A172 (cell line): Measurements from ENCODE around the gene ATAD1. TPM values are rescaled to one million over a fixed set of nuclear protein-coding genes. Genes with fewer than 3 reads are reported as not detected.
"Not testable (repeated sequence)": the region's sequence is repeated elsewhere in the genome, so short reads cannot be mapped to it uniquely, and the experiment has no call there.

Source experiments
- DNase-seq: peaks from one replicate; pipeline ENCODE4 v3.0.0-alpha.2; 2015; ENCODE audit warnings: low spot score
- total RNA-seq: library from RNA; depleted of rRNA; stranded (reverse); fragments of >200 nt; shearing (Covaris generic); gene quantifications from 2 replicates; pipeline ENCODE4 v1.2.3, GENCODE V29; 2014

The ATAD1 gene
- total RNA-seq, 1 experiment from 2014 or later: 62.9 TPM

- DNase-seq: no peak
Measured at GRCh38 chr10:87803831-87804230, 14.2 kb downstream of the ATAD1 start.

GRCh38 chr10:87803328-87803727 lies 14.7 kb downstream of the ATAD1 start:
- no peak for DNase-seq

GRCh38 chr10:87801813-87802435 lies 16.1 kb downstream of the ATAD1 start:
- DNase-seq: not testable (repeated sequence)

- DNase-seq: no peak
Measured at GRCh38 chr10:87799860-87800259, 18.2 kb downstream of the ATAD1 start.

- DNase-seq: no peak
Measured at GRCh38 chr10:87798082-87798481, 19.9 kb downstream of the ATAD1 start.

- no peak for DNase-seq
Measured at GRCh38 chr10:87794285-87794684, 23.7 kb downstream of the ATAD1 start.

GRCh38 chr10:87790185-87790584 lies 27.8 kb downstream of the ATAD1 start:
- no peak for DNase-seq

- DNase-seq: no peak
Measured at GRCh38 chr10:87786421-87786820, 31.6 kb downstream of the ATAD1 start.

GRCh38 chr10:87782721-87783120 lies 35.3 kb downstream of the ATAD1 start:
- DNase-seq: no peak

GRCh38 chr10:87781545-87781944 lies 36.5 kb downstream of the ATAD1 start:
- DNase-seq: no peak

GRCh38 chr10:87776328-87776727 lies 41.7 kb downstream of the ATAD1 start:
- no peak for DNase-seq

GRCh38 chr10:87775766-87776165 lies 42.3 kb downstream of the ATAD1 start:
- DNase-seq: peak; percentile 4

GRCh38 chr10:87771871-87772500 lies 46.0 kb downstream of the ATAD1 start:
- peak; percentile 32 for DNase-seq

GRCh38 chr10:87767253-87767652 lies 50.8 kb downstream of the ATAD1 start:
- peak; percentile 90 for DNase-seq

- no peak for DNase-seq
Measured at GRCh38 chr10:87765666-87766376, 52.2 kb downstream of the ATAD1 start.

GRCh38 chr10:87764072-87764934 lies 53.7 kb downstream of the ATAD1 start:
- DNase-seq: no peak

GRCh38 chr10:87763086-87763861 lies 54.8 kb downstream of the ATAD1 start:
- no peak for DNase-seq

GRCh38 chr10:87761892-87762291 lies 56.1 kb downstream of the ATAD1 start:
- peak; percentile 72 for DNase-seq

- DNase-seq: no peak
Measured at GRCh38 chr10:87761153-87761552, 56.9 kb downstream of the ATAD1 start.

GRCh38 chr10:87760195-87760905 lies 57.7 kb downstream of the ATAD1 start:
- no peak for DNase-seq

- DNase-seq: no peak
Measured at GRCh38 chr10:87759551-87759950, 58.5 kb downstream of the ATAD1 start.
